Neural progenitor cell (in vitro differentiated cells): Measurements from ENCODE around the gene SDK1. TPM values are rescaled to one million over a fixed set of nuclear protein-coding genes. Genes with fewer than 3 reads are reported as not detected.

Source experiments
- DNase-seq: peaks from one replicate; pipeline ENCODE4 v3.0.0-alpha.2; 2016; ENCODE audit warnings: low spot score
- H2AFZ ChIP-seq: fragments of 200-600 bp; sonication (generic); replicated peaks from 2 replicates; pipeline ENCODE4 v1.6.1; 2016; ENCODE audit warnings: antibody characterized with exemption
- H3F3A ChIP-seq: fragments of 200-600 bp; sonication (generic); 2 replicates; pipeline ENCODE4 v1.6.1; 2016; ENCODE audit warnings: antibody characterized with exemption, low read depth
- H3K27ac ChIP-seq: fragments of 200-600 bp; sonication (generic); 2 replicates; pipeline ENCODE4 v1.5.1; 2016; ENCODE audit warnings: mild to moderate bottlenecking
- H3K27me3 ChIP-seq: fragments of 200-600 bp; sonication (generic); 2 replicates; pipeline ENCODE4 v1.6.1; 2016; ENCODE audit warnings: mild to moderate bottlenecking, moderate library complexity
- H3K36me3 ChIP-seq: fragments of 200-600 bp; sonication (generic); 2 replicates; pipeline ENCODE4 v1.5.1; 2016
- H3K4me1 ChIP-seq: fragments of 200-600 bp; sonication (generic); 2 replicates; pipeline ENCODE4 v1.6.1; 2016; ENCODE audit warnings: mixed run types
- H3K4me2 ChIP-seq: fragments of 200-600 bp; sonication (generic); 2 replicates; pipeline ENCODE4 v1.6.1; 2016
- H3K4me3 ChIP-seq: fragments of 200-600 bp; sonication (generic); 2 replicates; pipeline ENCODE4 v1.5.1; 2016
- H3K79me2 ChIP-seq: fragments of 200-600 bp; sonication (generic); 2 replicates; pipeline ENCODE4 v1.6.1; 2016; ENCODE audit warnings: low read depth
- H3K9ac ChIP-seq: fragments of 200-600 bp; sonication (generic); 2 replicates; pipeline ENCODE4 v1.6.1; 2016
- H3K9me3 ChIP-seq: fragments of 200-600 bp; sonication (generic); 2 replicates; pipeline ENCODE4 v1.5.1; 2016; ENCODE audit warnings: low read depth
- H4K20me1 ChIP-seq: fragments of 200-600 bp; sonication (generic); 2 replicates; pipeline ENCODE4 v1.6.1; 2016; ENCODE audit warnings: low read depth
- H3K27ac Mint-ChIP-seq: 3 replicates; pipeline ENCODE4 v1.8.0; 2021; ENCODE audit warnings: mixed read lengths
- H3K27me3 Mint-ChIP-seq: 2 replicates; pipeline ENCODE4 v1.8.0; 2022; ENCODE audit warnings: low read depth, mild to moderate bottlenecking, inconsistent platforms, moderate library complexity, mixed read lengths; ENCODE audit not compliant: insufficient read depth
- H3K36me3 Mint-ChIP-seq: 3 replicates; pipeline ENCODE4 v1.8.0; 2021; ENCODE audit warnings: mixed read lengths
- H3K4me1 Mint-ChIP-seq: 3 replicates; pipeline ENCODE4 v1.8.0; 2021; ENCODE audit warnings: mixed read lengths
- H3K4me3 Mint-ChIP-seq: 3 replicates; pipeline ENCODE4 v1.8.0; 2021; ENCODE audit warnings: mild to moderate bottlenecking, moderate library complexity, mixed read lengths
- H3K9me3 Mint-ChIP-seq: 3 replicates; pipeline ENCODE4 v1.8.0; 2020; ENCODE audit warnings: mixed read lengths
- CTCF ChIP-seq: fragments of 200-600 bp; sonication (generic); IDR thresholded peaks from 2 replicates; pipeline ENCODE4 v1.5.1; 2017; ENCODE audit warnings: antibody characterized with exemption, mild to moderate bottlenecking
- EZH2 ChIP-seq: fragments of 200-600 bp; sonication (generic); IDR thresholded peaks from 2 replicates; pipeline ENCODE4 v1.6.1; 2017; ENCODE audit warnings: antibody characterized with exemption, mild to moderate bottlenecking, moderate library complexity
- EZH2phosphoT487 ChIP-seq: fragments of 200-600 bp; sonication (generic); IDR thresholded peaks from 2 replicates; pipeline ENCODE4 v1.6.1; 2017; ENCODE audit warnings: antibody characterized with exemption
- total RNA-seq: library from RNA; depleted of rRNA; stranded (reverse); fragments of >200 nt; gene quantifications from 2 replicates; pipeline ENCODE4 v1.2.3, GENCODE V29; 2015; ENCODE audit warnings: low replicate concordance

SDK1 gene
- total RNA-seq, 1 donor from 2014 or later, result 4.9 TPM

DNA sequence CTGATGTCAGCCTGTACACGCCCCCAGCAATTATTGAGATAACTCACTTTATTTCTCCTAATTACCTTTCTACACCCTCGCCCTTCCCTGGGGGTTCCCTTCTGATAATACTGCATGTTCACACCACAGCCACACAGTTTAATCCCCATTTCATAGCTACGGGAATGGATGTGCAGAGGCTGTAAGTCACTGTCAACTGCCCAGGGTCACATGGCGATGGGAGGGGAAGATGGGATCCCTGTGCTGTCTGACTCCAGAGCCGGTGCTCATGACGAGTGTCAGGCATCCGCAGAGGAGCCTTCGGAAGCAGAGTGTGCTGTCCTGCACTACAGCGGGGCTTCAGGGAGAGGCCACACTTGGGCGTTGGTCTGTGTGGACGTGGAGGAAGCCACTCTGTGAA lies 688.7 kb downstream of the SDK1 start:
- Histone ChIP-seq H3K9me3 (no peaks in the 10 kb centered on the region), H3K4me1 (no peaks in the 10 kb centered on the region), H3K4me3 (no peak overlapping the region), H3F3A (no peaks in the 10 kb centered on the region), H4K20me1 (no peaks in the 10 kb centered on the region), H3K79me2 (no peaks in the 10 kb centered on the region), H3K9ac (no peak overlapping the region), H3K4me2 (no peak overlapping the region), H3K27ac (no peak overlapping the region), H2AFZ (no peak overlapping the region), H3K27me3 (no peaks in the 10 kb centered on the region), H3K36me3 (no peaks in the 10 kb centered on the region)
- DNase-seq, result no peak
- no peak for TF ChIP-seq EZH2
- no peak for TF ChIP-seq CTCF
- TF ChIP-seq EZH2phosphoT487, result no peak
- Mint-ChIP-seq H3K4me3 (no peak overlapping the region), H3K27me3 (no peaks in the 10 kb centered on the region), H3K36me3 (peaks cover 17% of the 10 kb centered on the region), H3K9me3 (peaks cover 2% of the 10 kb centered on the region), H3K4me1 (peaks cover 12% of the 10 kb centered on the region), H3K27ac (peak overlapping the region; percentile 61)

GRCh38 chr7:3991731-3992231 lies 690.7 kb downstream of the SDK1 start:
- no peak for DNase-seq
- no peak overlapping the region for H3K4me3 ChIP-seq
- H3K9ac ChIP-seq, result no peak overlapping the region
- H3K27ac Mint-ChIP-seq, result no peak overlapping the region
- no peaks in the 10 kb centered on the region for H3K36me3 ChIP-seq
- H3K79me2 ChIP-seq, result no peaks in the 10 kb centered on the region
- H4K20me1 ChIP-seq, result no peaks in the 10 kb centered on the region
- peaks cover 2% of the 10 kb centered on the region for H3K9me3 Mint-ChIP-seq
- no peaks in the 10 kb centered on the region for H3K9me3 ChIP-seq
- no peaks in the 10 kb centered on the region for H3F3A ChIP-seq
- H3K27me3 Mint-ChIP-seq, result no peaks in the 10 kb centered on the region
- TF ChIP-seq EZH2phosphoT487, result no peak
- no peak for TF ChIP-seq EZH2
- TF ChIP-seq CTCF, result no peak
- no peak overlapping the region for H3K4me2 ChIP-seq
- H3K4me3 Mint-ChIP-seq, result no peak overlapping the region
- H2AFZ ChIP-seq, result no peak overlapping the region
- peaks cover 17% of the 10 kb centered on the region for H3K36me3 Mint-ChIP-seq
- H3K27me3 ChIP-seq, result no peaks in the 10 kb centered on the region
- H3K27ac ChIP-seq, result no peak overlapping the region
- peaks cover 10% of the 10 kb centered on the region for H3K4me1 Mint-ChIP-seq
- H3K4me1 ChIP-seq, result no peaks in the 10 kb centered on the region

- H3K27me3 Mint-ChIP-seq, result no peaks in the 10 kb centered on the region
- no peak overlapping the region for H3K4me3 Mint-ChIP-seq
- no peaks in the 10 kb centered on the region for H3K36me3 ChIP-seq
- no peak overlapping the region for H2AFZ ChIP-seq
- H3K4me2 ChIP-seq, result no peak overlapping the region
- H3K4me3 ChIP-seq, result no peak overlapping the region
- no peak for TF ChIP-seq CTCF
- no peak for TF ChIP-seq EZH2
- no peak for TF ChIP-seq EZH2phosphoT487
- peaks cover under 1% of the 10 kb centered on the region for H3K4me1 Mint-ChIP-seq
- H3K4me1 ChIP-seq, result no peaks in the 10 kb centered on the region
- peaks cover 17% of the 10 kb centered on the region for H3K36me3 Mint-ChIP-seq
- H3K9me3 ChIP-seq, result no peaks in the 10 kb centered on the region
- H3K79me2 ChIP-seq, result no peaks in the 10 kb centered on the region
- peaks cover 2% of the 10 kb centered on the region for H3K9me3 Mint-ChIP-seq
- H3F3A ChIP-seq, result no peaks in the 10 kb centered on the region
- no peak overlapping the region for H3K27ac Mint-ChIP-seq
- DNase-seq, result no peak
- no peak overlapping the region for H3K27ac ChIP-seq
- H3K9ac ChIP-seq, result no peak overlapping the region
- no peaks in the 10 kb centered on the region for H4K20me1 ChIP-seq
- H3K27me3 ChIP-seq, result no peaks in the 10 kb centered on the region
Observed at GRCh38 chr7:3992841-3993240, 691.8 kb downstream of the SDK1 start.
